ENCODE measurements around the gene KRT84. TPM values are rescaled to one million over a fixed set of nuclear protein-coding genes. Genes with fewer than 3 reads are reported as not detected.

The KRT84 gene
- total and polyA plus RNA-seq, 9 of the 15 experiments (the other 6 are each of a cell fraction or from before 2014, with no cell fraction given) = not detected

DNA sequence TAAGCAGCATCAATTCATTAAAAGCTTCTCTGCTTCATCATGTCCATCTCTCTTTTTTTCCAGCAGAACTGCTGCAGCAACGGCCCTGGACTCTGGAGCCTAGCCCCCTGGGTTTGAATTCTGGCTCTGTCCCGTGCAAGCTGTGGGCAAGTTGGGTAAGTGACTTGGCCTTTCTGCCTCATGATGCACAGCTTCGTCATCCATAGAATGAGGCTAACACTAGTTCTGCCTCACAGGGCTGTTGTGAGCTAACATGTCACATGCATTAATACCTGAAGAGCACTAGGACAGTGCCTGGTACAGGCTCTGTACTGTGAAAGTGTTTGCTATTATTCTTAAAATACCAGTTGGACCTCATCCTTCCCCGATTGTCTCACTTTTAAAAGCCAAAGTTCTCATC is 16.5 kb upstream of the KRT84 start (continued):
- no peak for TF ChIP-seq CBFB (CRISPR knock-in tag; IDR thresholded peaks at IDR 0.05)
- no peak for TF ChIP-seq GATAD2A (IDR thresholded peaks at IDR 0.05)
- no peak for TF ChIP-seq NFE2L1 (tag; IDR thresholded peaks at IDR 0.05; ENCODE audit: borderline replicate concordance, low read depth)
- TF ChIP-seq RCOR1 (IDR thresholded peaks at IDR 0.05; ENCODE audit: borderline replicate concordance in 1 of 2, low read depth in 2 of 2, low read length in 2 of 2) = no peak
- TF ChIP-seq HEY1 (CRISPR knock-in tag; IDR thresholded peaks at IDR 0.05; ENCODE audit: borderline replicate concordance) = no peak
- no peak for TF ChIP-seq RHOXF2B (CRISPR knock-in tag; conservative IDR thresholded peaks at IDR 0.05)
- TF ChIP-seq TRIM24 (IDR thresholded peaks at IDR 0.05) = no peak
- TF ChIP-seq, protein P1, sequence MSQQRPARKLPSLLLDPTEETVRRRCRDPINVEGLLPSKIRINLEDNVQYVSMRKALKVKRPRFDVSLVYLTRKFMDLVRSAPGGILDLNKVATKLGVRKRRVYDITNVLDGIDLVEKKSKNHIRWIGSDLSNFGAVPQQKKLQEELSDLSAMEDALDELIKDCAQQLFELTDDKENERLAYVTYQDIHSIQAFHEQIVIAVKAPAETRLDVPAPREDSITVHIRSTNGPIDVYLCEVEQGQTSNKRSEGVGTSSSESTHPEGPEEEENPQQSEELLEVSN (IDR thresholded peaks at IDR 0.05; ENCODE audit: borderline replicate concordance in 1 of 2, extremely low read depth in 1 of 2, insufficient read depth in 1 of 2, insufficient read length in 1 of 2, low read depth in 1 of 2, low read length in 1 of 2, poor library complexity in 1 of 2, severe bottlenecking in 1 of 2) = no peak

DNA sequence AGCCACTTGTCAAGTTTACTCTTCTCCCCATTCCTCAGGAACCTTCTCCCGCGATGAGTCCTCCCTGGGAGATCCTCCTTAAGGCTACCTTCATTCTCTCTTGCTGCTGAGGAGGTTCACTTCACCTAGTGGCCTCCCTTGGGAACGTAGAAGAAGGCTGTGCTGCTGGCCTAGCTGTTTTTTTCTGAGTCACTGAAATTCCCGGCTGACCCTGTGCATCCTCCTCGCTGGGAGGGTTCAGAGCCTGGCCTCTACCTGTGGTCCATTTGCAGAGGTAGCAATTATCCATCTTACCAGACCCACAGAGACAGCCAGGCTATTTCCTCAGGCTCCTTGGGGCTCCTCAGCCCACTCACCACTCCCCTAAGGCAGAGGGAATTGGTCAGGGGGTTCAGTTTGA is 16.1 kb upstream of the KRT84 start:
- Histone ChIP-seq H3K36me3 (ENCODE audit: control insufficient read depth, insufficient read depth, low read length) (no peaks in the 10 kb centered on the region), H3K4me2 (ENCODE audit: insufficient read depth, low read length) (no peak overlapping the region), H3K79me2 (ENCODE audit: control insufficient read depth, insufficient read depth, low read length) (no peaks in the 10 kb centered on the region), H3K4me3 (no peak overlapping the region), H4K20me1 (replicated peaks; ENCODE audit: control insufficient read depth, insufficient read depth, low read length) (no peaks in the 10 kb centered on the region), H2AFZ (ENCODE audit: low read depth, low read length) (no peak overlapping the region), H3K27ac (ENCODE audit: extremely low read depth, low read depth, low read length) (no peak overlapping the region), H3K9ac (ENCODE audit: insufficient read depth in 1 of 2, low read depth in 2 of 2, low read length in 2 of 2) (no peak overlapping the region), H3K9me3 (replicated peaks; ENCODE audit: control insufficient read depth, insufficient read depth, low read depth, low read length) (no peaks in the 10 kb centered on the region), H3K9me1 (ENCODE audit: control insufficient read depth, insufficient read depth, low read length) (no peaks in the 10 kb centered on the region), H3K27me3 (ENCODE audit: control insufficient read depth in 2 of 2, insufficient read depth in 2 of 2, low read length in 2 of 2) (peaks cover 0 to 67% of the 10 kb centered on the region in 2 experiments; a peak in 3 of 5 replicates), H3K4me1 (replicated peaks in 1 of 2; ENCODE audit: control insufficient read depth in 2 of 2, insufficient read depth in 2 of 2, low read length in 2 of 2) (no peaks in the 10 kb centered on the region)
- in situ Hi-C loops (cut with MboI) (no loop called here), intact Hi-C loops (cut with micrococcal nuclease) (no loop called here)
- WGBS (ENCODE audit: insufficient coverage, low coverage, missing lambda C conversion rate) = 0% methylated on average over 5 of the region's 5 CpGs
- DNase-seq (ENCODE audit: extremely low read depth in 1 of 4, low spot score in 3 of 4) (no peak), ATAC-seq (no peak), FAIRE-seq (no peak)
- no TSS peak for BruUV-seq (replicated peaks)
- ChIA-PET POLR2A (interaction anchor here (0.6 kb wide), 1 partner anchor 25 kb away, joined by 4 read pairs; no protein-coding TSS in a partner anchor), CTCF (ENCODE audit: low intra/inter-chr PET ratio) (no interaction called here)
- TF ChIP-seq, protein P2, sequence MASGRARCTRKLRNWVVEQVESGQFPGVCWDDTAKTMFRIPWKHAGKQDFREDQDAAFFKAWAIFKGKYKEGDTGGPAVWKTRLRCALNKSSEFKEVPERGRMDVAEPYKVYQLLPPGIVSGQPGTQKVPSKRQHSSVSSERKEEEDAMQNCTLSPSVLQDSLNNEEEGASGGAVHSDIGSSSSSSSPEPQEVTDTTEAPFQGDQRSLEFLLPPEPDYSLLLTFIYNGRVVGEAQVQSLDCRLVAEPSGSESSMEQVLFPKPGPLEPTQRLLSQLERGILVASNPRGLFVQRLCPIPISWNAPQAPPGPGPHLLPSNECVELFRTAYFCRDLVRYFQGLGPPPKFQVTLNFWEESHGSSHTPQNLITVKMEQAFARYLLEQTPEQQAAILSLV (tag; IDR thresholded peaks at IDR 0.05) = no peak
- TF ChIP-seq ZNF263 (CRISPR knock-in tag; IDR thresholded peaks at IDR 0.05; ENCODE audit: borderline replicate concordance) (peak; percentile 52; the same call in 1 of the 2 replicates), RBM14 (IDR thresholded peaks at IDR 0.05; ENCODE audit: borderline replicate concordance, insufficient read depth, low read depth, low read length) (no peak)
